HG02798 (cell line): ENCODE measurements around the gene ARL15.
"Not testable (repeated sequence)": the region's sequence is repeated elsewhere in the genome, so short reads cannot be mapped to it uniquely, and the experiment has no call there.

Experiments used
- ATAC-seq: cut with Tn5 transposase; IDR thresholded peaks from one replicate; pipeline ENCODE4 v1.9.1; 2021; ENCODE audit warnings: mild to moderate bottlenecking; ENCODE audit not compliant: unreplicated experiment, poor library complexity

ARL15 gene

GRCh38 chr5:54310433-54311175 lies at the start of gene ARL15:
ARL15 (minus strand) TSS chr5:54310573.
- ATAC-seq: peak; percentile 97

- no peak for ATAC-seq
Measured at GRCh38 chr5:54360089-54360488, 49.7 kb upstream of the ARL15 start.

GRCh38 chr5:54357408-54358058 lies 47.2 kb upstream of the ARL15 start:
- no peak for ATAC-seq

GRCh38 chr5:54353933-54354564 lies 43.7 kb upstream of the ARL15 start:
- ATAC-seq: not testable (repeated sequence)

GRCh38 chr5:54352580-54352979 lies 42.2 kb upstream of the ARL15 start:
- ATAC-seq: not testable (repeated sequence)

- no peak for ATAC-seq
Measured at GRCh38 chr5:54347221-54347865, 37.0 kb upstream of the ARL15 start.

- ATAC-seq: no peak
Measured at GRCh38 chr5:54344653-54345052, 34.3 kb upstream of the ARL15 start.

- ATAC-seq: no peak
Measured at GRCh38 chr5:54341971-54342370, 31.6 kb upstream of the ARL15 start.

GRCh38 chr5:54337523-54337922 lies 27.1 kb upstream of the ARL15 start:
- no peak for ATAC-seq

GRCh38 chr5:54332720-54333119 lies 22.3 kb upstream of the ARL15 start:
- ATAC-seq: no peak

GRCh38 chr5:54329731-54330709 lies 19.6 kb upstream of the ARL15 start:
- ATAC-seq: no peak

- ATAC-seq: no peak
Measured at GRCh38 chr5:54326662-54327270, 16.4 kb upstream of the ARL15 start.

- peak; percentile 49 for ATAC-seq
Measured at GRCh38 chr5:54325610-54326311, 15.4 kb upstream of the ARL15 start.

GRCh38 chr5:54325272-54325609 lies 14.9 kb upstream of the ARL15 start:
- no peak for ATAC-seq

- ATAC-seq: no peak
Measured at GRCh38 chr5:54324651-54325271, 14.4 kb upstream of the ARL15 start.

GRCh38 chr5:54323495-54323894 lies 13.1 kb upstream of the ARL15 start:
- no peak for ATAC-seq

GRCh38 chr5:54320256-54320655 lies 9.9 kb upstream of the ARL15 start:
- ATAC-seq: no peak

- no peak for ATAC-seq
Measured at GRCh38 chr5:54317511-54318260, 7.3 kb upstream of the ARL15 start.
